SK-N-SH (cell line): Measurements from ENCODE around the gene FAM53A.

Experiments used
- CTCF ChIP-seq: fragments of 200-600 bp; sonication (generic); IDR thresholded peaks from 2 replicates; pipeline ENCODE4 v1.6.1; 2017; ENCODE audit warnings: antibody characterized with exemption, mild to moderate bottlenecking, moderate library complexity
- EP300 ChIP-seq, 2 experiments: IDR thresholded peaks; 2 replicates each; pipeline versions ENCODE4 v1.4.0 to v1.6.1; 2012; ENCODE audit warnings: borderline replicate concordance in 1 of 2, low read depth in 1 of 2, low read length in 1 of 2
- POLR2AphosphoS5 ChIP-seq: IDR thresholded peaks from 2 replicates; pipeline ENCODE4 v1.6.1; 2012; ENCODE audit warnings: low read depth, low read length
- RCOR1 ChIP-seq: fragments of 150-350 bp; IDR thresholded peaks from 2 replicates; pipeline ENCODE4 v1.6.1; 2017; ENCODE audit warnings: antibody characterized with exemption, low read length
- REST ChIP-seq: IDR thresholded peaks from 2 replicates; pipeline ENCODE4 v1.6.1; 2012; ENCODE audit warnings: mild to moderate bottlenecking, low read depth, low read length, moderate library complexity
- RFX5 ChIP-seq: IDR thresholded peaks from 2 replicates; pipeline ENCODE4 v1.6.1; 2012; ENCODE audit warnings: mild to moderate bottlenecking, improper control_type of control experiment, low read length
- RXRA ChIP-seq: IDR thresholded peaks from 2 replicates; pipeline ENCODE4 v1.4.0; 2012; ENCODE audit warnings: low read depth, mild to moderate bottlenecking, borderline replicate concordance

GRCh38 chr4:1636490-1637211 lies 47.5 kb downstream of the FAM53A start:
- TF ChIP-seq RXRA = no peak
- no peak for TF ChIP-seq RFX5
- no peak for TF ChIP-seq CTCF
- no peak for TF ChIP-seq REST
- TF ChIP-seq POLR2AphosphoS5 = no peak
- no peak for TF ChIP-seq EP300 (IDR thresholded peaks at IDR 0.05; ENCODE audit: borderline replicate concordance in 1 of 2, low read depth in 1 of 2, low read length in 1 of 2)
- no peak for TF ChIP-seq RCOR1
